Panc1 (cell line): Measurements from ENCODE around the gene OGDH.

Experiments
- POLR2AphosphoS5 ChIP-seq: IDR thresholded peaks from 2 replicates; pipeline ENCODE4 v1.6.1; 2012; ENCODE audit warnings: mild to moderate bottlenecking, low read depth, low read length, moderate library complexity
- SIN3A ChIP-seq: IDR thresholded peaks from 2 replicates; pipeline ENCODE4 v1.6.1; 2012; ENCODE audit warnings: low read depth, mild to moderate bottlenecking, low read length, moderate library complexity, borderline replicate concordance; ENCODE audit not compliant: insufficient read depth
- TCF7L2 ChIP-seq: IDR thresholded peaks from 2 replicates; pipeline ENCODE4 v1.6.1; 2011; ENCODE audit warnings: mild to moderate bottlenecking, low read depth, low read length, inconsistent platforms
- TF ChIP-seq, protein P1 (sequence below): fragments of 450-650 bp; IDR thresholded peaks from 2 replicates; pipeline ENCODE4 v1.5.1; 2017; ENCODE audit warnings: mild to moderate bottlenecking
- TF ChIP-seq, protein P2 (sequence below), 2 experiments: IDR thresholded peaks; 2 replicates each; pipeline ENCODE4 v1.6.1; 2011 to 2012; ENCODE audit warnings: low read depth in 2 of 2, control low read depth in 1 of 2, low read length in 1 of 2, mild to moderate bottlenecking in 1 of 2, moderate library complexity in 1 of 2; ENCODE audit not compliant: insufficient read depth in 1 of 2

DNA sequence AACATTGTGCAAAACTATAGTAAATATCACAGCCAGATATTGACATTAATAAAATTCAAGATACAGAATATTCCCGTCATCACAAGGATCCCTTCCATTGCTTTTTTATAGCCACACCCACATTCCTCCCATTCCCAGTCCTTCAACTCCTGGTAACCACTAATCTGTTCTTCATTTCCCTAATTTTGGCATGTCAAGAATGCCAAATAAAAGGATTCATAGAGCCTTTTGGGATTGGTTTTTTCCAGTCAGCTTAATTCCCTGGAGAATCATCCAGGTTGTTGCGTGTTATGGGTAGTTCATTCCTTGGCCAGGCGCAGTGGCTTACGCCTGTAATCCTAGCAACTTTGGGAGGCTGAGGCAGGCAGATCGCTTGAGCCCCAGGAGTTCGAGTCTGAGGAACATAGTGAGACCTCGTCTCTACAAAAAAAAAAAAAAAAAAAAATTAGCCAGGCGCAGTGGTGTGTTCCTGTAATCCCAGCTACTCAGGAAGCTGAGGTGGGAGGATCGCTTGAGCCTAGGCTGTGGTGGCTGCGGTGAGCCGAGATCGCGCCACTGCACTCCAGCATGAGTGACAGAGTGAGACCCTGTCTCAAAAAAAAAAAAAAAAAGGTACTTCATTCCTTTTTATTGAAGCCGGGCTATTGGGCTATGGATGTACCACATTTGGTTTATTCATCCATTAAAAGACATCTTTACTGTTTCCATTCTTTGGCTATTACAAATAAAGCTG, 2.7 kb downstream of the OGDH start:
- TF ChIP-seq, protein P1, sequence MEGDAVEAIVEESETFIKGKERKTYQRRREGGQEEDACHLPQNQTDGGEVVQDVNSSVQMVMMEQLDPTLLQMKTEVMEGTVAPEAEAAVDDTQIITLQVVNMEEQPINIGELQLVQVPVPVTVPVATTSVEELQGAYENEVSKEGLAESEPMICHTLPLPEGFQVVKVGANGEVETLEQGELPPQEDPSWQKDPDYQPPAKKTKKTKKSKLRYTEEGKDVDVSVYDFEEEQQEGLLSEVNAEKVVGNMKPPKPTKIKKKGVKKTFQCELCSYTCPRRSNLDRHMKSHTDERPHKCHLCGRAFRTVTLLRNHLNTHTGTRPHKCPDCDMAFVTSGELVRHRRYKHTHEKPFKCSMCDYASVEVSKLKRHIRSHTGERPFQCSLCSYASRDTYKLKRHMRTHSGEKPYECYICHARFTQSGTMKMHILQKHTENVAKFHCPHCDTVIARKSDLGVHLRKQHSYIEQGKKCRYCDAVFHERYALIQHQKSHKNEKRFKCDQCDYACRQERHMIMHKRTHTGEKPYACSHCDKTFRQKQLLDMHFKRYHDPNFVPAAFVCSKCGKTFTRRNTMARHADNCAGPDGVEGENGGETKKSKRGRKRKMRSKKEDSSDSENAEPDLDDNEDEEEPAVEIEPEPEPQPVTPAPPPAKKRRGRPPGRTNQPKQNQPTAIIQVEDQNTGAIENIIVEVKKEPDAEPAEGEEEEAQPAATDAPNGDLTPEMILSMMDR = no peak
- no peak for TF ChIP-seq TCF7L2
- TF ChIP-seq POLR2AphosphoS5 = no peak
- TF ChIP-seq SIN3A = no peak
- TF ChIP-seq, protein P2, sequence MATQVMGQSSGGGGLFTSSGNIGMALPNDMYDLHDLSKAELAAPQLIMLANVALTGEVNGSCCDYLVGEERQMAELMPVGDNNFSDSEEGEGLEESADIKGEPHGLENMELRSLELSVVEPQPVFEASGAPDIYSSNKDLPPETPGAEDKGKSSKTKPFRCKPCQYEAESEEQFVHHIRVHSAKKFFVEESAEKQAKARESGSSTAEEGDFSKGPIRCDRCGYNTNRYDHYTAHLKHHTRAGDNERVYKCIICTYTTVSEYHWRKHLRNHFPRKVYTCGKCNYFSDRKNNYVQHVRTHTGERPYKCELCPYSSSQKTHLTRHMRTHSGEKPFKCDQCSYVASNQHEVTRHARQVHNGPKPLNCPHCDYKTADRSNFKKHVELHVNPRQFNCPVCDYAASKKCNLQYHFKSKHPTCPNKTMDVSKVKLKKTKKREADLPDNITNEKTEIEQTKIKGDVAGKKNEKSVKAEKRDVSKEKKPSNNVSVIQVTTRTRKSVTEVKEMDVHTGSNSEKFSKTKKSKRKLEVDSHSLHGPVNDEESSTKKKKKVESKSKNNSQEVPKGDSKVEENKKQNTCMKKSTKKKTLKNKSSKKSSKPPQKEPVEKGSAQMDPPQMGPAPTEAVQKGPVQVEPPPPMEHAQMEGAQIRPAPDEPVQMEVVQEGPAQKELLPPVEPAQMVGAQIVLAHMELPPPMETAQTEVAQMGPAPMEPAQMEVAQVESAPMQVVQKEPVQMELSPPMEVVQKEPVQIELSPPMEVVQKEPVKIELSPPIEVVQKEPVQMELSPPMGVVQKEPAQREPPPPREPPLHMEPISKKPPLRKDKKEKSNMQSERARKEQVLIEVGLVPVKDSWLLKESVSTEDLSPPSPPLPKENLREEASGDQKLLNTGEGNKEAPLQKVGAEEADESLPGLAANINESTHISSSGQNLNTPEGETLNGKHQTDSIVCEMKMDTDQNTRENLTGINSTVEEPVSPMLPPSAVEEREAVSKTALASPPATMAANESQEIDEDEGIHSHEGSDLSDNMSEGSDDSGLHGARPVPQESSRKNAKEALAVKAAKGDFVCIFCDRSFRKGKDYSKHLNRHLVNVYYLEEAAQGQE (IDR thresholded peaks at IDR 0.05; ENCODE audit: insufficient read depth in 1 of 2, low read depth in 2 of 2, low read length in 1 of 2) = no peak
